CD8-positive, alpha-beta memory T cell (primary cell): Measurements from ENCODE around the gene ATXN7. TPM values are rescaled to one million over a fixed set of nuclear protein-coding genes. Genes with fewer than 3 reads are reported as not detected.

Experiments used
- CTCF ChIA-PET: fragments of 350-600 bp; sonication (Branson Sonifier 250); formaldehyde crosslinking; loops from one replicate; lab custom pipeline; 2021; ENCODE audit warnings: antibody characterized with exemption; lab: Charles Lee
- POLR2A ChIA-PET: fragments of 350-600 bp; sonication (Branson Sonifier 250); formaldehyde crosslinking; loops from one replicate; lab custom pipeline; 2021; ENCODE audit warnings: antibody characterized with exemption; lab: Charles Lee
- DNase-seq, 5 donors: peaks; one replicate each; pipeline versions ENCODE4 v3.0.0 to v3.0.0-alpha.2; 2020 to 2022; ENCODE audit warnings: mixed read lengths in 1 of 5
- H3K27ac ChIP-seq: one replicate; pipeline ENCODE4 v1.7.0; 2013; ENCODE audit warnings: low read depth, mild to moderate bottlenecking, low read length, moderate library complexity
- H3K27me3 ChIP-seq: 2 replicates; pipeline ENCODE4 v1.7.0; 2013; ENCODE audit warnings: low read length, mild to moderate bottlenecking; ENCODE audit not compliant: insufficient read depth, poor library complexity, severe bottlenecking
- H3K36me3 ChIP-seq: 2 replicates; pipeline ENCODE4 v1.7.0; 2013; ENCODE audit warnings: mild to moderate bottlenecking, low read length, moderate library complexity; ENCODE audit not compliant: insufficient read depth
- H3K4me1 ChIP-seq: 2 replicates; pipeline ENCODE4 v1.7.0; 2013; ENCODE audit warnings: mild to moderate bottlenecking, low read length, moderate library complexity; ENCODE audit not compliant: insufficient read depth
- H3K4me3 ChIP-seq: 2 replicates; pipeline ENCODE4 v1.7.0; 2013; ENCODE audit warnings: mild to moderate bottlenecking, low read length
- H3K9me3 ChIP-seq: 2 replicates; pipeline ENCODE4 v1.7.0; 2013; ENCODE audit warnings: mild to moderate bottlenecking, low read length
- H3K27ac Mint-ChIP-seq, 8 donors: one replicate each; pipeline ENCODE4 v1.8.0; 2020 to 2021; ENCODE audit warnings: mixed read lengths in 8 of 8, mild to moderate bottlenecking in 6 of 8, inconsistent platforms in 3 of 8, moderate library complexity in 3 of 8
- H3K27me3 Mint-ChIP-seq, 2 donors: one replicate each; pipeline ENCODE4 v1.8.0; 2020 to 2021; ENCODE audit warnings: mixed read lengths in 2 of 2, mild to moderate bottlenecking in 1 of 2, moderate library complexity in 1 of 2
- H3K36me3 Mint-ChIP-seq, 3 donors: one replicate each; pipeline ENCODE4 v1.8.0; 2020 to 2021; ENCODE audit warnings: mixed read lengths in 3 of 3, inconsistent platforms in 1 of 3, mild to moderate bottlenecking in 1 of 3
- H3K4me1 Mint-ChIP-seq, 3 donors: one replicate each; pipeline ENCODE4 v1.8.0; 2020 to 2021; ENCODE audit warnings: mixed read lengths in 3 of 3, inconsistent platforms in 1 of 3, mild to moderate bottlenecking in 1 of 3
- H3K4me3 Mint-ChIP-seq, 7 donors: one replicate each; pipeline ENCODE4 v1.8.0; 2020 to 2021; ENCODE audit warnings: mixed read lengths in 7 of 7, mild to moderate bottlenecking in 6 of 7, moderate library complexity in 4 of 7, inconsistent platforms in 2 of 7
- H3K9me3 Mint-ChIP-seq, 5 donors: one replicate each; pipeline ENCODE4 v1.8.0; 2020 to 2022; ENCODE audit warnings: mixed read lengths in 5 of 5, mild to moderate bottlenecking in 3 of 5, moderate library complexity in 2 of 5, inconsistent platforms in 1 of 5
- polyA plus RNA-seq: library from polyadenylated mRNA; unstranded; fragments of 300-500 nt; fragmentation: Illumina TruSeq; gene quantifications from one replicate; pipeline ENCODE4 v1.2.3, GENCODE V29; 2021
- total RNA-seq, 2 experiments: library from RNA; stranded (reverse); gene quantifications; one replicate each; pipeline ENCODE4 v1.2.3, GENCODE V29; 2021

ATXN7 gene
- total and polyA plus RNA-seq, 3 experiments from 2014 or later, result 14.1 to 34.6 (median 33.9) TPM

GRCh38 chr3:64049832-64050231 lies 186.2 kb downstream of the ATXN7 start:
- Histone ChIP-seq H3K4me1 (no peaks in the 10 kb centered on the region), H3K4me3 (no peak overlapping the region), H3K27me3 (no peaks in the 10 kb centered on the region), H3K27ac (no peak overlapping the region), H3K9me3 (no peaks in the 10 kb centered on the region), H3K36me3 (no peaks in the 10 kb centered on the region)
- Mint-ChIP-seq H3K27me3 (peaks cover 9 to 31% of the 10 kb centered on the region in 2 donors), H3K36me3 (no peaks in the 10 kb centered on the region), H3K4me1 (peaks cover 1 to 5% (median 5%) of the 10 kb centered on the region in 3 donors), H3K27ac (peak overlapping the region in 1 of 8 donors; percentile 45), H3K9me3 (no peaks in the 10 kb centered on the region), H3K4me3 (no peak overlapping the region)
- no peak for DNase-seq
- ChIA-PET POLR2A (no interaction called here), CTCF (no interaction called here)

Other genes with a start within 250 kb of the ATXN7 start
- gene SNTN, start 211.2 kb upstream of the ATXN7 start, total RNA-seq, result not detected
- gene SNTN, start 211.2 kb upstream of the ATXN7 start, polyA plus RNA-seq, result not detected
- gene C3orf49, start 44.6 kb upstream of the ATXN7 start, total RNA-seq, result not detected
- not detected for gene C3orf49, start 44.6 kb upstream of the ATXN7 start, polyA plus RNA-seq
- gene THOC7, start 62 bp upstream of the ATXN7 start, total RNA-seq, result 10 to 100 TPM; 85.5 to 93.2 TPM
- 96.2 TPM for gene THOC7, start 62 bp upstream of the ATXN7 start, polyA plus RNA-seq
- not detected for gene SCAANT1, start 48.5 kb downstream of the ATXN7 start, total RNA-seq
- not detected for gene SCAANT1, start 48.5 kb downstream of the ATXN7 start, polyA plus RNA-seq
- 100 to 1,000 TPM; 134 to 136 TPM for gene PSMD6, start 159.6 kb downstream of the ATXN7 start, total RNA-seq
- 117 TPM for gene PSMD6, start 159.6 kb downstream of the ATXN7 start, polyA plus RNA-seq